ENCODE results near the gene CLIP2.

Gene CLIP2

DNA sequence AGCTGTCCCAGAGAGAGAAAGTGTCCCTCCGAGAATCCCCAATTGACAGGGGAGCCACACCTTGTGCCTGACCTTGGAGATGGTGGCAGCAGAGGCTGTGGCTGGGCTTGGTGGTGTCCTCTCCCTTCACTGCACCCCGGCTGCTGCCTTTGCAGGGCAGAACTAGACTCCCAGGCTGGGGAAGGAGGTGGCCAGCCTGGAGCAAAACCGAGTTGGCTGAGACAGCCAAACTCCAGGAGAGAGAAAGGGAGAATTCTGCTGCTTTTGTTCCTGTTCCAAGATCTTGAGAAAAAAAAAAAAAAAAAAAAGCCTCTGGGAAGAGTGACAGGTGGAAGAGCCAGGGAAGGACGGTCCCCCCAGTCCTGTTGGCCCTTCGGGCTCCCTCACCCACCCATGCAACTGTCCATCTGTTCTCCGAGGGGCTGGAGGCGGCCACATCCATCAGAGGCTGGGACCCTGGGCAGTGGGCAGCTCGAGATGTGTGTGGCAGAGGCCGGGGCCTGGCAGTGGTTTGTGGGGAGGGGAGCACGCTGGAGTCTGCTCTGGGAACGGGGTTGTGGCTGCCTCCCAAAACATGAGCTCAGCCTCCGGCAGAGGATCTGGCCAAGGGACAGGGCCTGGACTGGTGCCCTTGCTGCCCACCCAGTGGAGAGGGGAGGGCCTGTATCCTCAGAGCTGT lies 35.5 kb downstream of the CLIP2 start:
- DNase-seq (no peak), ATAC-seq (ENCODE audit: insufficient read depth, low read depth) (no peak)
- no peaks in the 10 kb centered on the region for H3K36me3 ChIP-seq (ENCODE audit: insufficient read depth, low read length)
- no peaks in the 10 kb centered on the region for H3K4me1 ChIP-seq (ENCODE audit: insufficient read depth, low read length)
- no peaks in the 10 kb centered on the region for H3K9me3 ChIP-seq (ENCODE audit: insufficient read depth, low read length, severe bottlenecking)
- H3K27me3 ChIP-seq (ENCODE audit: insufficient read depth, low read length, poor library complexity): no peaks in the 10 kb centered on the region
- H2AFZ ChIP-seq (ENCODE audit: low read depth, low read length): no peak overlapping the region
- H3K79me2 ChIP-seq (ENCODE audit: insufficient read depth, low read length): no peaks in the 10 kb centered on the region
- no peak for TF ChIP-seq EZH2 (IDR thresholded peaks at IDR 0.05; ENCODE audit: borderline replicate concordance, low read depth, low read length, severe bottlenecking)
- TF ChIP-seq, protein P1, sequence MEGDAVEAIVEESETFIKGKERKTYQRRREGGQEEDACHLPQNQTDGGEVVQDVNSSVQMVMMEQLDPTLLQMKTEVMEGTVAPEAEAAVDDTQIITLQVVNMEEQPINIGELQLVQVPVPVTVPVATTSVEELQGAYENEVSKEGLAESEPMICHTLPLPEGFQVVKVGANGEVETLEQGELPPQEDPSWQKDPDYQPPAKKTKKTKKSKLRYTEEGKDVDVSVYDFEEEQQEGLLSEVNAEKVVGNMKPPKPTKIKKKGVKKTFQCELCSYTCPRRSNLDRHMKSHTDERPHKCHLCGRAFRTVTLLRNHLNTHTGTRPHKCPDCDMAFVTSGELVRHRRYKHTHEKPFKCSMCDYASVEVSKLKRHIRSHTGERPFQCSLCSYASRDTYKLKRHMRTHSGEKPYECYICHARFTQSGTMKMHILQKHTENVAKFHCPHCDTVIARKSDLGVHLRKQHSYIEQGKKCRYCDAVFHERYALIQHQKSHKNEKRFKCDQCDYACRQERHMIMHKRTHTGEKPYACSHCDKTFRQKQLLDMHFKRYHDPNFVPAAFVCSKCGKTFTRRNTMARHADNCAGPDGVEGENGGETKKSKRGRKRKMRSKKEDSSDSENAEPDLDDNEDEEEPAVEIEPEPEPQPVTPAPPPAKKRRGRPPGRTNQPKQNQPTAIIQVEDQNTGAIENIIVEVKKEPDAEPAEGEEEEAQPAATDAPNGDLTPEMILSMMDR (IDR thresholded peaks at IDR 0.05; ENCODE audit: borderline replicate concordance, extremely low read depth, low read length, poor library complexity, severe bottlenecking): no peak
- H3K9ac ChIP-seq (ENCODE audit: low read depth, low read length): no peak overlapping the region
- H3K4me3 ChIP-seq (ENCODE audit: low read depth in 1 of 2, low read length in 2 of 2): no peak overlapping the region
- no peaks in the 10 kb centered on the region for H4K20me1 ChIP-seq (ENCODE audit: insufficient read depth, low read length)
- H3K4me2 ChIP-seq (ENCODE audit: insufficient read depth, low read length): no peak overlapping the region
- H3K27ac ChIP-seq (ENCODE audit: low read length): no peak overlapping the region

DNA sequence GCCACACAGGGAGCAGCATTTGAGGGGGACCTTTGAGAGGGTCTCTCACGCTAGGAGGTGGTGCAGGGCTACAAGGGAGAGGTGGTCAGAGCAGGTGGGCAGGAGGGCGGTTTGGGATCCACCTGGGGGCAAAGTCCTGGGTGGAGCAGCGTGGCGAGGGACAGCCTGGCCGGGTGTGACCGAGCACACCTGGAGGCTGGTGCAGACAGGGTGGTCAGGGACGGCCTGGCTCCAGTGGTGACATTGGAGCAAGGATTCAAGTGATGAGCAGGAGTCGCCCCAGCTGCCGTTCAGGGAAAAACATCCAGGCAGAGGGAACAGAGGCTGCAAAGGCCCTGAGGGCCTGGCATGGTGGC lies 36.0 kb downstream of the CLIP2 start:
- no peaks in the 10 kb centered on the region for H3K4me1 ChIP-seq (ENCODE audit: insufficient read depth, low read length)
- TF ChIP-seq, protein P1 (IDR thresholded peaks at IDR 0.05; ENCODE audit: borderline replicate concordance, extremely low read depth, low read length, poor library complexity, severe bottlenecking): no peak
- no peak for TF ChIP-seq EZH2 (IDR thresholded peaks at IDR 0.05; ENCODE audit: borderline replicate concordance, low read depth, low read length, severe bottlenecking)
- no peak overlapping the region for H3K27ac ChIP-seq (ENCODE audit: low read length)
- no peak overlapping the region for H3K4me3 ChIP-seq (ENCODE audit: low read depth in 1 of 2, low read length in 2 of 2)
- H3K79me2 ChIP-seq (ENCODE audit: insufficient read depth, low read length): no peaks in the 10 kb centered on the region
- H4K20me1 ChIP-seq (ENCODE audit: insufficient read depth, low read length): no peaks in the 10 kb centered on the region
- H3K27me3 ChIP-seq (ENCODE audit: insufficient read depth, low read length, poor library complexity): no peaks in the 10 kb centered on the region
- H3K9me3 ChIP-seq (ENCODE audit: insufficient read depth, low read length, severe bottlenecking): no peaks in the 10 kb centered on the region
- no peak for DNase-seq
- no peak overlapping the region for H2AFZ ChIP-seq (ENCODE audit: low read depth, low read length)
- no peak overlapping the region for H3K4me2 ChIP-seq (ENCODE audit: insufficient read depth, low read length)
- no peak overlapping the region for H3K9ac ChIP-seq (ENCODE audit: low read depth, low read length)
- H3K36me3 ChIP-seq (ENCODE audit: insufficient read depth, low read length): no peaks in the 10 kb centered on the region
- no peak for ATAC-seq (ENCODE audit: insufficient read depth, low read depth)

DNA sequence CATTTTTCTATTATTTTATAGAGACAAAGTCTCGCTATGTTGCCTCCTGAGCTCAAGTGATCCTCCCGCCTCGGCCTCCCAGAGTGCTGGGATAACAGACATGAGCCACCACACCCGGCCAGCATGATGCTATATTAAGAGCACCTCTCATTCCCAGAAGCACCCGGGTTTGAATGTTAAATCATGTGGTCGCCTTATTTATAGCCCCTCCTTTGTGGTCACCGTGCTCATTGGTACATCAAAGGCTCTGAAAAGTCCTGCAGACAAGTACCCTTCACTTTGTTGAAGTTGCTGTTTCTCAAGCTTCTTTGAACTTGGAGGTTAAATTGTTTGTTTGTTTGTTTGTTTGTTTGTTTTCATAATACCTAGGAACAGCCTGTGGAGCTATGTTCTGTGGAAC lies 40.0 kb downstream of the CLIP2 start:
- no peak overlapping the region for H3K4me2 ChIP-seq (ENCODE audit: insufficient read depth, low read length)
- no peaks in the 10 kb centered on the region for H3K4me1 ChIP-seq (ENCODE audit: insufficient read depth, low read length)
- H3K79me2 ChIP-seq (ENCODE audit: insufficient read depth, low read length): no peaks in the 10 kb centered on the region
- no peaks in the 10 kb centered on the region for H3K27me3 ChIP-seq (ENCODE audit: insufficient read depth, low read length, poor library complexity)
- TF ChIP-seq, protein P1 (IDR thresholded peaks at IDR 0.05; ENCODE audit: borderline replicate concordance, extremely low read depth, low read length, poor library complexity, severe bottlenecking): no peak
- TF ChIP-seq EZH2 (IDR thresholded peaks at IDR 0.05; ENCODE audit: borderline replicate concordance, low read depth, low read length, severe bottlenecking): no peak
- DNase-seq (no peak), ATAC-seq (ENCODE audit: insufficient read depth, low read depth) (no peak)
- no peaks in the 10 kb centered on the region for H3K36me3 ChIP-seq (ENCODE audit: insufficient read depth, low read length)
- no peak overlapping the region for H3K9ac ChIP-seq (ENCODE audit: low read depth, low read length)
- H2AFZ ChIP-seq (ENCODE audit: low read depth, low read length): no peak overlapping the region
- H4K20me1 ChIP-seq (ENCODE audit: insufficient read depth, low read length): no peaks in the 10 kb centered on the region
- no peaks in the 10 kb centered on the region for H3K9me3 ChIP-seq (ENCODE audit: insufficient read depth, low read length, severe bottlenecking)
- no peak overlapping the region for H3K4me3 ChIP-seq (ENCODE audit: low read depth in 1 of 2, low read length in 2 of 2)
- no peak overlapping the region for H3K27ac ChIP-seq (ENCODE audit: low read length)
